Stimulated activated CD8-positive, alpha-beta memory T cell treated with anti-CD3 and anti-CD28 coated beads, Interleukin-15, amount 100 ng/mL, for 4 hours (primary cell): Measurements from ENCODE around the gene LIPT1.
"Not testable (repeated sequence)": the region's sequence is repeated elsewhere in the genome, so short reads cannot be mapped to it uniquely, and the experiment has no call there.

Source experiments
- DNase-seq, 2 donors: peaks; one replicate each; pipeline ENCODE4 v3.0.0-alpha.2; 2020; ENCODE audit warnings: low read depth in 2 of 2

Gene LIPT1

GRCh38 chr2:99171377-99172140 is 16.8 kb downstream of the LIPT1 start:
- no peak for DNase-seq

- DNase-seq: peak; percentile 76 to 83
Measured at GRCh38 chr2:99180755-99181623, 26.2 kb downstream of the LIPT1 start, which contains the start of the genes MITD1 and MRPL30. TSS of gene MITD1 (minus strand) at chr2:99181058. CDS start at chr2:99180981, 77 bp downstream. TSS of gene MRPL30 (plus strand) at chr2:99181184. CDS start at chr2:99186204, 5,020 bp downstream.

- DNase-seq: no peak
Measured at GRCh38 chr2:99181624-99182000, 26.8 kb downstream of the LIPT1 start.

- DNase-seq: no peak
Measured at GRCh38 chr2:99183025-99183424, 28.3 kb downstream of the LIPT1 start.

- DNase-seq: no peak
Measured at GRCh38 chr2:99184811-99185210, 30.0 kb downstream of the LIPT1 start.

GRCh38 chr2:99187011-99187410 is 32.2 kb downstream of the LIPT1 start:
- DNase-seq: no peak

GRCh38 chr2:99188357-99188756 is 33.6 kb downstream of the LIPT1 start:
- no peak for DNase-seq

- DNase-seq: no peak
Measured at GRCh38 chr2:99190548-99190947, 35.8 kb downstream of the LIPT1 start.

- DNase-seq: not testable (repeated sequence)
Measured at GRCh38 chr2:99192364-99192763, 37.6 kb downstream of the LIPT1 start.

- DNase-seq: no peak
Measured at GRCh38 chr2:99198103-99198841, 43.5 kb downstream of the LIPT1 start.

- DNase-seq: no peak
Measured at GRCh38 chr2:99200076-99200800, 45.5 kb downstream of the LIPT1 start.

GRCh38 chr2:99201959-99202678 is 47.4 kb downstream of the LIPT1 start:
- DNase-seq: no peak

- no peak for DNase-seq
Measured at GRCh38 chr2:99205491-99205890, 50.7 kb downstream of the LIPT1 start.
